Esophagus (tissue), 2 donors: ENCODE results near the gene FAM181A. TPM values are rescaled to one million over a fixed set of nuclear protein-coding genes. Genes with fewer than 3 reads are reported as not detected.

Experiments used
- H3K27ac ChIP-seq, 2 donors: one replicate each; pipeline ENCODE4 v1.5.1; 2013; ENCODE audit warnings: low read depth in 2 of 2, mild to moderate bottlenecking in 2 of 2, inconsistent platforms in 1 of 2, low read length in 1 of 2, moderate library complexity in 1 of 2
- H3K27me3 ChIP-seq, 2 donors: one replicate each; pipeline ENCODE4 v1.6.1; 2013; ENCODE audit warnings: low read length in 2 of 2, control low read depth in 1 of 2, mild to moderate bottlenecking in 1 of 2; ENCODE audit not compliant: insufficient read depth in 2 of 2, control insufficient read depth in 1 of 2
- H3K36me3 ChIP-seq, 2 donors: one replicate each; pipeline ENCODE4 v1.6.1; 2013; ENCODE audit warnings: low read length in 1 of 2; ENCODE audit not compliant: control insufficient read depth in 2 of 2, insufficient read depth in 2 of 2
- H3K4me1 ChIP-seq, 2 donors: one replicate each; pipeline ENCODE4 v1.6.1; 2013; ENCODE audit warnings: low read length in 1 of 2; ENCODE audit not compliant: control insufficient read depth in 2 of 2, insufficient read depth in 2 of 2
- H3K4me3 ChIP-seq, 2 donors: one replicate each; pipeline ENCODE4 v1.5.1; 2013; ENCODE audit warnings: low read length in 2 of 2, mild to moderate bottlenecking in 2 of 2, low read depth in 1 of 2, moderate library complexity in 1 of 2
- H3K9me3 ChIP-seq, 2 donors: one replicate each; pipeline ENCODE4 v1.6.1; 2013; ENCODE audit warnings: mild to moderate bottlenecking in 2 of 2, low read depth in 1 of 2, low read length in 1 of 2, moderate library complexity in 1 of 2; ENCODE audit not compliant: control insufficient read depth in 2 of 2, insufficient read depth in 1 of 2
- WGBS, 2 donors: extraction: QIAGEN DNeasy Blood & Tissue Kit; methylation state at CpG; one replicate each; pipeline ENCODE4 v1.1.7; 2013; 5-methylcytosine and 5-hydroxymethylcytosine counted together
- polyA plus RNA-seq, 2 donors: library from polyadenylated mRNA; stranded (reverse); fragments of 200-250 nt; gene quantifications; one replicate each; pipeline ENCODE4 v1.2.3, GENCODE V29; 2013
- donor health status: healthy with polysubstance abuse.
- donor health status: Bipolar disorder and iron deficiency.

Gene FAM181A
- polyA plus RNA-seq: not detected

DNA sequence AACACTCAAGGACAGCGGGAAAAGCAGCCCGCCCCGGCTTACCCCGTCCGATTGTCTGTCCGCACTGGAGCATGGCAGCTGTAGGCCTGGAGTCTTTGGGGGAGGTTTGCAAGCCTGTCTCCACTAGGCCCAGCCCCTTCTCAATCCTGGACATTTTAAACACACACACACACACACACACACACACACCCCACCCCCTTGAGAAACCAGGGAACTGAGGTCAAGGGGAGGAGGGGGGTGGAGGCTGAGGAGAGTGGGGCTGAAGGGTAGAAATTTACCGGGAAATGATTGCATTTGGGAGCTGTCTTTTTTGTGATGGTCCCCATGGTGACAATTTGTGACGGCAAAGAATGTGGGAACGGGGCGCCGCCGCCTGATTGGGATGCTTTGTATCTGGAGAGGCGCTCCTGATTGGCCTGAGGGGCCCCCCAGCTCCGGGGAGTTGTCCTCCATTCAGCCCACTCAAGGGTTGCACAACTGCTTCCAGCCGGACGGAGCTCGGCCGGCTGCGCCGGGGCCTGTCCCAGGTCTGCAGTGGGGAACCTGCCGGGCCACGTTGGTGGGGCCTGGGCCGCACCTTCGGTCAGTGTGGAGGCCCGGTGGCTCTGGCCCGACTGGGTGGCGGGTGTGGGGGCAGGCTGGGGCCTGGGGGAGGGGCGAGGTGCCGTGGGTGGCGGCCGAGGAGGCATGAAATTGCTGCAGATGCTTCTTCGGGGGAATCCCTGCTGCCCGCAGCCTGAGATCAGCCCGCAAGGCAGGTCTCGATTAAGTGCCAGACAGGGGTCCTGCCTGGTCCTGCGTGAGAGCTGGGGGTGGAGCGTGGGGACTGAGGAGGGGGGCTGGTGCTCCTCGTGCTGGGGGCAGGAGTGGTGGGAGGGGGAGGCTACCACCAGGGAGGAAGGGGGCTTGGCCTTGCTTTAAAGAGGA, at the start of gene FAM181A:
FAM181A (plus strand) TSS at position 472 of the 927 bp plus-strand sequence. CDS start 942 bp downstream, outside the sequence.
- Histone ChIP-seq H3K36me3 (no peaks in the 10 kb centered on the region), H3K27me3 (no peaks in the 10 kb centered on the region), H3K9me3 (no peaks in the 10 kb centered on the region), H3K4me3 (no peak within 1 kb of the TSS), H3K4me1 (peaks cover 3 to 7% of the 10 kb centered on the region in 2 donors), H3K27ac (no peak within 1 kb of the TSS)
- WGBS, 2 donors: 49 to 65% methylated on average over 38 of the region's 38 CpGs

DNA sequence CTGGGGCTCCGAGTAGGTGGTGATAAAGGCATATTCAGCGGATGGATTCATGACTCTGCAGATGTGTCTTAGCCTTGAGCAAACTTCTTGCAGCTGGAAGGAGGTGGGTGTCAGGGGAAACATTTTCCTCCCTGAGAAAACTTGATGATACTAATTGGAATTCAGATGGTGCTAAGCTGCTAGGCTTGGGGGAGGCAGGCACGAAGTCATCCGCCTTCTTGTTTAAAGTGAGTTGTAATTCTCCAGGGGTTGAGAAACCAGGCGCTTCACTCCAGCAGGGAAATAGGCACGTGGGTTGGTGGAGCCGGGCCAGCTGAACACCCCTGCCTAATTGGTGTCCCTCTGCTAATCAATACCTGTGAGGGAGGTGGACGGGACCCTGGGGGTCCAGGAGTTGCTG, 48.9 kb upstream of the FAM181A start:
- no peak overlapping the region for H3K4me3 ChIP-seq
- H3K4me1 ChIP-seq: peaks cover 0 to 4% of the 10 kb centered on the region in 2 donors
- H3K27me3 ChIP-seq: no peaks in the 10 kb centered on the region
- H3K36me3 ChIP-seq: no peaks in the 10 kb centered on the region
- peaks cover 0 to 2% of the 10 kb centered on the region in 2 donors for H3K9me3 ChIP-seq
- no peak overlapping the region for H3K27ac ChIP-seq
- 69 to 76% methylated on average over 8 of the region's 8 CpGs for WGBS, 2 donors

DNA sequence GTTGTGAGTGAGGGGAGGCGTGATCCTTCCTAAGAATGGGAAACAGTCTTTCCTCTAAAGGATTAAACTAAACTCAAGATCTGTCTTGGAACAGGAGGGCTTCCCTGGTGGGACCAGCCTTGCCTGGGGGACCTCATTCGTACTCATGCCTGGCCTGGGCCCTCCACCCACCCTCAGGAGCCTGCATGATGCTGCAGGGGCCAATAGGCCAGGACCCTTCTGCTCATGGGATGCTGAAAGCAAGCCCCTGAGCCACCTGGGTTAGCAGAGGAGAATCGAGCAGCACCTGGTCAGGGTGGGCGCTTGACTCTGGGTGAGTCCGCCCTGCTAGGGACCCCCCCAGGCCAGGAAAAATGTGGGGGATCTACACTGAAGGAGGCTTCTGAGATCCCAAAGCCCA, 48.3 kb upstream of the FAM181A start:
- H3K27me3 ChIP-seq: no peaks in the 10 kb centered on the region
- H3K4me3 ChIP-seq: no peak overlapping the region
- peaks cover 0 to 2% of the 10 kb centered on the region in 2 donors for H3K9me3 ChIP-seq
- H3K27ac ChIP-seq: no peak overlapping the region
- H3K4me1 ChIP-seq: peaks cover 0 to 4% of the 10 kb centered on the region in 2 donors
- 86 to 90% methylated on average over 5 of the region's 5 CpGs for WGBS, 2 donors
- H3K36me3 ChIP-seq: no peaks in the 10 kb centered on the region

DNA sequence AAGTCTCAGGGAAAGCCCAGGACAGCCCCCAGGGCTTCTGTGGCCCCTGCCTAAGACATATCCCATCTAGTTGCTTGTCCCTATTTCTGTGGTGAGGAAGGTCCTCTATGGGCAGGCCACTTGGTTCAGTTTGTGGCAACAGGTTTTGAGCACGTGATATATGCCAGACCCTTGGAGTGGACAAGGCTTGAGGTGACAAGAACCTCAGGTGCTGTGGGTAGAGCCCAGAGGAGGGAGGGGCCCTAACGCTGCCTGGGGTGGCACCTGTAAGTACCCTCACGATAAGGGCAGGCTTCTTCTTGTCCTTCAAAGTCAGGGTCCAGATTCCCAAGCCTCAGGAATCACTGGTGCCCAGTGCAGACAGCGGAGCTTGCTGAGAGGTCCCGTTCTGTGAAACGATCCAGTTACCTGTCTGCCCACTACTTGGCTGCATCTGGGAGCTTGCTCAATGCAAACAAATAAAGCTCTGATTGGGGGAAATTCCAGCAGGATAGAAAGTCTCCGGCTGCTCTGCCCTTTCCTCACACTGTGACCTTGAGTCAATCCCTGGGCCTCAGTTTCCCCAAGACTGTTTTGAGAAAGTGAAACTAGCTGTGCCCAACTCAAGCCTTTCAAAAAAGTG, 47.7 kb upstream of the FAM181A start:
- WGBS, 2 donors: 36 to 49% methylated on average over 7 of the region's 7 CpGs
- H3K27ac ChIP-seq: peak overlapping the region in 1 of 2 donors; percentile 0
- H3K4me3 ChIP-seq: no peak overlapping the region
- H3K27me3 ChIP-seq: no peaks in the 10 kb centered on the region
- peaks cover 0 to 4% of the 10 kb centered on the region in 2 donors for H3K4me1 ChIP-seq
- peaks cover 0 to 2% of the 10 kb centered on the region in 2 donors for H3K9me3 ChIP-seq
- H3K36me3 ChIP-seq: no peaks in the 10 kb centered on the region

DNA sequence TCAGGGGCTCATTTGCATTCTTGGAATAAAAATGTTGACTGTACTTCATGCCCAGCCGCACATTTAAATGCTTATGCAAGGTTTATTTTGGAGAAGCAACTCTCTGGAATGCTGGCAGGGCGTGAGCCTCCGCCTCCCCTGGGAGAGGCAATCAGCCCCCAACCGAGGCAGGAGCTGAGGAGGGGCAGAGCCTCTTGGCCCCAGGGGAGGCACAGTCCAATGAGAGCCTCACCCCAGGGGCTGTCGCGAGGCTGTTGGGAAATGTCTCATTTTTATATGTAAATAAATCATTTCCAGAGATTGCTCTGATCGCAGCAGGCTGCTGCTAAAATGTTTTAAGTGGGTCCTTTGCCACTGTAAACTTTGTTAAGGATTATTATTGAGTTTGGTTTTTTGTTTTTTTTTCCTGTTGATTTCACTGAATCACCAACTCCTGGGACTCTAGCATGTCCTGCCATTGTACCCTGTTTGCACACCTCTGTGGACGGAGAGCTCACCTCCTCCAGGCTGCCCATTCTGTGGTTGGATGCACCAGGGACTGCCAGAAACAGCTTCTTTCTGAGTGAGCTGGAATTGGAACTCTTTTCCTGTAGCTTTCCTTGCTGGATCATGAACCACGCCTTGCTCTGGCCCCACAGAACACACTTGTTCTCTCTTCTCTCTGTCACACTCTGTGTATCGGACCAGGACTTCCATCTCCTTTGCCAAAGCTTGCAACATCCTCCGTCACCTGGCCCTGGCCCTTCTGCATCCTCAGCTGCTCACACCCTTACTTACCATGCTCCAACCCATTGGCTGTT, 46.9 kb upstream of the FAM181A start:
- WGBS, 2 donors: 25 to 30% methylated on average over 11 of the region's 11 CpGs
- Histone ChIP-seq H3K4me1 (peaks cover 0 to 4% of the 10 kb centered on the region in 2 donors), H3K4me3 (no peak overlapping the region), H3K36me3 (no peaks in the 10 kb centered on the region), H3K9me3 (peaks cover 0 to 2% of the 10 kb centered on the region in 2 donors), H3K27me3 (no peaks in the 10 kb centered on the region), H3K27ac (peak overlapping the region; percentile 0 to 26)

DNA sequence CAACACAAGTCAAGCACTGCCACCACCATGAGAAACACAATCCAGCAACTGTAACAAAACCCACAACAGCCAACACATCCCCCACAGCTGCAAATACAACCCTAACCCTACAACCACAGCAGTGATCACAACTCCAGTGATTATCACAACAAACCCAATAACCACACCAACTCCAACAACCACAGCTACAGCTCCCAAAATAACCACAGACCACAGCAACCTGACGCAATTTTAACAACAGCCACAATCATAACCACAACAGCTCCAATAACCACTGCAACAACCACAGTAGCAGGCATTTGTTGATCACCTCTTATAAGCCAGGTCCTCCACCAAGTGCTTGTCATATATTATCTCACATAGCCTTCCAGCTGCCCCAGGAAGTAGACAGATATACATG, 42.2 kb upstream of the FAM181A start:
- no peak overlapping the region for H3K4me3 ChIP-seq
- 74 to 77% methylated on average over 1 of the region's 1 CpG for WGBS, 2 donors

DNA sequence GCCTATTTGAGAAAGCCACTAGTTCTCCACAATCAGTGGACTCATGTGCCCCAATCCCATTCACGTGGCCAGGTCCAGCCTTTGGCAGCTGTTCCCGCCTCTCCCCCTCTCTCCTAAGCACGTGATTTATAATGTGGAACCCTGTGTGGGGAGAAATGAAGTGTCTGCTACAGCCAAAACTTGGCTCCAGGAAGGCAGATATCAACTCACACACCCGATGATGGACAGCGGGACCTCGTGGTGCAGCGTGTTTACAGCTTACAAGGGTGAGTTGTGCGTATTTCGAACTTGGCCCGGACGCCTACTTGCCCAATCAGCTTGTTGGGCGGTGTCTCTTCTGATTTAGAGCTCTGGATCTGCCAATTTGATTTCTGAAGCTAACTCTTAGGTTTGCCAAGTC, 38.1 kb upstream of the FAM181A start:
- no peaks in the 10 kb centered on the region for H3K9me3 ChIP-seq
- H3K27me3 ChIP-seq: peaks cover 0 to 3% of the 10 kb centered on the region in 2 donors
- no peak overlapping the region for H3K4me3 ChIP-seq
- H3K4me1 ChIP-seq: peaks cover 0 to 2% of the 10 kb centered on the region in 2 donors
- H3K27ac ChIP-seq: no peak overlapping the region
- 53 to 58% methylated on average over 12 of the region's 12 CpGs for WGBS, 2 donors
- no peaks in the 10 kb centered on the region for H3K36me3 ChIP-seq

More for the DNA sequence above, 42.2 kb upstream of the FAM181A start:
- Histone ChIP-seq H3K27me3 (peaks cover 0 to 3% of the 10 kb centered on the region in 2 donors), H3K9me3 (peaks cover 0 to 2% of the 10 kb centered on the region in 2 donors), H3K4me1 (peaks cover 0 to 1% of the 10 kb centered on the region in 2 donors), H3K36me3 (no peaks in the 10 kb centered on the region), H3K27ac (no peak overlapping the region)

DNA sequence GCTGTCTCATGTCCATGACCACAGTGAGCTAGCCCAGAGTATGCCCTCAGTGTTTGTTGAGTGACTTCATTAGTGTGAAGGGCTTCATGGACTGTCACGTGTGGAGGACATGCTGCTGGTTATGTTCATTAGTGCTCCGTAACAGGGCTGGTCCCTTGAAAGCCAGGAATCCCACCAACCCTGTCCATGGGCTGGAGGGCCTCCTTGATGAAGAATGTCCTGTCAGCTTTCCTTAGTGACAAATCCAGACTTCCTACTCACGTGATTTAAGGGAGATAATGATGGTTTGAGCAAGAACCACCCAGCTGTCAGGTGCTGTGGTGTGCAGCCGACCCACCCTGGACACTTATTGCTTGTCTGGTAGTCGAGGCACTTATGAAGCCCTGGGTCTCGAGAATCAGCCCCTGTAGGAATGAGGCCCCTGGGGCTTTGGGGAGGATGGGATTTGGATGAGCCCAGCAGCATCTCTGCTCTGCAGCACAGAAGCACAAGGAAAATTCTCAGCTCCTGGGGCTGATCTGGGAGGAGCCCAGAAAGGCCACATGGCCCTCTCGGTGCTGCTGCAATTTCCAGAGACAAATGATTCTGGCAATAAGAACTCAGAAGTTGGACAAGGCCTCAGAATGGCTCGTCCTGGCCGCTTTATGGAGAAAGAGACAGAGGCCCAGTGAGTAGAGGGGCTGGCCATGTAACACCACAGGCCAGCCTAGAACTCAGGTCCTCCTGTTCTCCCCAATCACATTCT, 37.2 kb upstream of the FAM181A start:
- WGBS, 2 donors: 70 to 73% methylated on average over 9 of the region's 9 CpGs
- Histone ChIP-seq H3K4me1 (peaks cover 0 to 2% of the 10 kb centered on the region in 2 donors), H3K36me3 (no peaks in the 10 kb centered on the region), H3K27ac (peak overlapping the region in 1 of 2 donors; percentile 29), H3K9me3 (no peaks in the 10 kb centered on the region), H3K4me3 (no peak overlapping the region), H3K27me3 (peaks cover 0 to 3% of the 10 kb centered on the region in 2 donors)
